ENCODE results near the gene KIRREL1.

The KIRREL1 gene

GRCh38 chr1:157966031-157966537 is 27.4 kb upstream of the KIRREL1 start:
- ATAC-seq: no peak
- no peak for TF ChIP-seq ISL1 (CRISPR knock-in tag; IDR thresholded peaks at IDR 0.05)
- no peak for TF ChIP-seq ZNF8 (CRISPR knock-in tag; IDR thresholded peaks at IDR 0.05)
- TF ChIP-seq ZFP3 (CRISPR knock-in tag; IDR thresholded peaks at IDR 0.05): no peak
- no peak for TF ChIP-seq TSHZ2 (CRISPR knock-in tag; IDR thresholded peaks at IDR 0.05)
- TF ChIP-seq GLIS3 (CRISPR knock-in tag; IDR thresholded peaks at IDR 0.05): no peak
- TF ChIP-seq CREB5 (CRISPR knock-in tag; IDR thresholded peaks at IDR 0.05; ENCODE audit: low read depth): no peak
- TF ChIP-seq SNAI2 (CRISPR knock-in tag; IDR thresholded peaks at IDR 0.05): no peak
- TF ChIP-seq TOX (CRISPR knock-in tag; IDR thresholded peaks at IDR 0.05; ENCODE audit: borderline replicate concordance): no peak
- TF ChIP-seq ZC3H10 (CRISPR knock-in tag; IDR thresholded peaks at IDR 0.05): no peak
- TF ChIP-seq ZNF565 (CRISPR knock-in tag; conservative IDR thresholded peaks at IDR 0.05; ENCODE audit: low read depth): no peak
- TF ChIP-seq OSR1 (CRISPR knock-in tag; IDR thresholded peaks at IDR 0.05): no peak
- no peak for TF ChIP-seq CSRNP3 (CRISPR knock-in tag; IDR thresholded peaks at IDR 0.05)

- no peak for ATAC-seq
- TF ChIP-seq ZNF8 (CRISPR knock-in tag; IDR thresholded peaks at IDR 0.05): no peak
- no peak for TF ChIP-seq PATZ1 (CRISPR knock-in tag; IDR thresholded peaks at IDR 0.05; ENCODE audit: borderline replicate concordance)
- TF ChIP-seq BACH2 (CRISPR knock-in tag; IDR thresholded peaks at IDR 0.05; ENCODE audit: borderline replicate concordance): no peak
- no peak for TF ChIP-seq ESRRG (CRISPR knock-in tag; IDR thresholded peaks at IDR 0.05)
- TF ChIP-seq PPARA (CRISPR knock-in tag; IDR thresholded peaks at IDR 0.05; ENCODE audit: borderline replicate concordance): no peak
- no peak for TF ChIP-seq SNAI2 (CRISPR knock-in tag; IDR thresholded peaks at IDR 0.05)
- TF ChIP-seq OSR1 (CRISPR knock-in tag; IDR thresholded peaks at IDR 0.05): no peak
- no peak for TF ChIP-seq GLIS3 (CRISPR knock-in tag; IDR thresholded peaks at IDR 0.05)
- no peak for TF ChIP-seq TSHZ2 (CRISPR knock-in tag; IDR thresholded peaks at IDR 0.05)
- TF ChIP-seq POU6F1 (CRISPR knock-in tag; IDR thresholded peaks at IDR 0.05; ENCODE audit: borderline replicate concordance, low read depth): no peak
- no peak for TF ChIP-seq ZFP3 (CRISPR knock-in tag; IDR thresholded peaks at IDR 0.05)
- no peak for TF ChIP-seq ZNF70 (CRISPR knock-in tag; IDR thresholded peaks at IDR 0.05)
- TF ChIP-seq CREB5 (CRISPR knock-in tag; IDR thresholded peaks at IDR 0.05; ENCODE audit: low read depth): no peak
- no peak for TF ChIP-seq RARB (CRISPR knock-in tag; IDR thresholded peaks at IDR 0.05)
- TF ChIP-seq CSRNP3 (CRISPR knock-in tag; IDR thresholded peaks at IDR 0.05): no peak
- TF ChIP-seq TOX (CRISPR knock-in tag; IDR thresholded peaks at IDR 0.05; ENCODE audit: borderline replicate concordance): no peak
- TF ChIP-seq CSDC2 (CRISPR knock-in tag; IDR thresholded peaks at IDR 0.05): no peak
- no peak for TF ChIP-seq ZFP30 (CRISPR knock-in tag; IDR thresholded peaks at IDR 0.05)
- TF ChIP-seq TCF4 (CRISPR knock-in tag; IDR thresholded peaks at IDR 0.05; ENCODE audit: borderline replicate concordance): no peak
- TF ChIP-seq ARNTL (CRISPR knock-in tag; IDR thresholded peaks at IDR 0.05; ENCODE audit: borderline replicate concordance, low read depth): no peak
These were observed 26.2 kb upstream of the KIRREL1 start for GRCh38 chr1:157967205-157967604.
